Measurements from ENCODE around the gene RAPGEF6. TPM values are rescaled to one million over a fixed set of nuclear protein-coding genes. Genes with fewer than 3 reads are reported as not detected.

Gene RAPGEF6
- total RNA-seq (10 to 100 TPM in 8 of 10 donors, 1 to 10 TPM in 2; 8.5 to 16.3 (median 11.7) TPM), polyA plus RNA-seq (1 to 10 TPM; 1.5 to 4.3 TPM)
- long read RNA-seq, donor 1, full-length matches to known transcripts = 1 of 5 reads
- long read RNA-seq, donor 1, partial matches to known transcripts = 4 of 5 reads
- long read RNA-seq, donor 1, other reads (novel, unspliced or antisense) = 0 of 5 reads
- long read RNA-seq, donor 2, partial matches to known transcripts = 2 of 4 reads
- long read RNA-seq, donor 2, other reads (novel, unspliced or antisense) = 2 of 4 reads
- long read RNA-seq, donor 3, partial matches to known transcripts = 2 of 3 reads
- long read RNA-seq, donor 3, other reads (novel, unspliced or antisense) = 1 of 3 reads

DNA sequence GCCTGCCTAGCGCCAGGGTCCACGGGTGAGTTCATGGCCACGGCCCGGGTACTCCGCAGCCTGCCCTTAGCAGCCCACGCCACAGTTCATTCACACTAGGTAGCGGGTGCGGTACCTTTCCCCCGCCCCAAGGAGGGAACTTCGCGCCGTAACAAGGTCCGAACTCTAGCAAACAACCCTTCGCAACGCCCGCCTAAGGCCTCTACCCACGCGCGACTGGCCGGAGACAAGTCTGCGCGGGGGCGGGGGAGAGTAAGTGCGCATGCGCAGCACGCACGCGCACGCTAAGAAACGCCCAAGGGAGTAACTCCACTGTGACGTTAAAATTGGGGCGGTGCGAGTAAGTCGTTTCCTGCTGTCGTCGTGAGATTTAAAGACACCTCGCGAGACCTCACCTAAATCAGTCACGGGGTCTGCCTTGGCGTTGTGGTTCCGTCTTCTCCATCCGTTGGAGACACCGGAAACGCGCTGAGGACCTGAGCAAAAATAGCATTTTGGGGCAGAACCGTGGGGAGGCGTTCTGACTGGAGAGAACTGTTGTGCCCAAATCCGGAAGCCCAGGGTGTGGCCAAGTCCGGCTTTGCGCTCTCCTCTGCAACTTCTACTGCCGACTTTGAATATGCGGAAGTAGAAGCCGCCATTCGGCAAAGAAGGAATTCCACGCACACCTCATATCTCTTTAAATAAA lies at the start of gene RAPGEF6:
Gene RAPGEF6 (minus strand): TSS at position 234 of the 688 bp plus-strand sequence. CDS start 199 bp downstream, at position 35.
- WGBS, 2 donors = 0% methylated on average over 55 of the region's 55 CpGs
- H3K4me1 ChIP-seq = peaks cover 4 to 54% (median 40%) of the 10 kb centered on the region in 9 donors
- H3K27ac ChIP-seq = peak within 1 kb of the TSS; percentile 94 to 100 (median 98)
- H3K27me3 ChIP-seq = no peaks in the 10 kb centered on the region
- intact Hi-C loops (cut with DNase I) = loop anchor here in 7 of 10 donors (1.0 to 10.0 kb wide), 5 partner anchors 38 to 162 kb away; partner anchors contain the start of gene FNIP1 (in 6 of the 7)
- H3K36me3 ChIP-seq = peaks cover 0 to 6% (median 0%) of the 10 kb centered on the region in 9 donors
- peak in 2 of 9 donors; percentile 2 to 4 for TF ChIP-seq CTCF (IDR thresholded peaks at IDR 0.05)
- ATAC-seq = peak; percentile 96 to 98 (median 98)
- peak; percentile 93 to 99 for DNase-seq
- peak within 1 kb of the TSS; percentile 64 to 91 (median 75) for H3K4me3 ChIP-seq
- no peaks in the 10 kb centered on the region for H3K9me3 ChIP-seq

GRCh38 chr5:131684595-131684994 lies 49.6 kb upstream of the RAPGEF6 start:
- no peak overlapping the region for H3K4me3 ChIP-seq
- no peaks in the 10 kb centered on the region for H3K27me3 ChIP-seq
- no peak for ATAC-seq
- no peak for DNase-seq
- intact Hi-C loops (cut with DNase I) = no loop called here
- TF ChIP-seq CTCF (IDR thresholded peaks at IDR 0.05) = no peak
- H3K27ac ChIP-seq = no peak overlapping the region
- peaks cover 0 to 68% (median 8%) of the 10 kb centered on the region in 9 donors for H3K36me3 ChIP-seq
- no peaks in the 10 kb centered on the region for H3K9me3 ChIP-seq
- H3K4me1 ChIP-seq = peaks cover 0 to 19% (median 8%) of the 10 kb centered on the region in 9 donors

DNA sequence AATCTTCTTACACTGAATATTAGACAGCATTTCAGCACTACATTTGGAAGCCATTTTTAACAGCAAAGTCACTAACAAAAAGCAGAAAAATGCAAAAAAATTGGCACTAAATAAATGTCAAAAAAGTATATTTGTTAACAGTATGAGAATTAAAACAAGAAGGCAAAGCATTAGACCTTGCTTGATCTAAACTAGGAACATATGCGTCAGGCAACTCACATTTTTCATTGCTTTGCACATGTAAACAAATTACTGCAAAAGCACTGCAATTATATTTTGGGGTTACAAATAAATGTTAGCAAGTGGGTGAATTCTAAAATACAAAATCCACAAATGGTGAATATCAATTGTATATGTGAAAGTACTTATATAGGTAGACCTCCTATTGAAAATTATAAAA lies 49.0 kb upstream of the RAPGEF6 start:
- Histone ChIP-seq H3K9me3 (no peaks in the 10 kb centered on the region), H3K27me3 (no peaks in the 10 kb centered on the region), H3K4me1 (peaks cover 0 to 19% (median 8%) of the 10 kb centered on the region in 9 donors), H3K27ac (no peak overlapping the region), H3K4me3 (no peak overlapping the region), H3K36me3 (peaks cover 0 to 68% (median 3%) of the 10 kb centered on the region in 9 donors)
- TF ChIP-seq CTCF (IDR thresholded peaks at IDR 0.05) = no peak
- DNase-seq = no peak
- WGBS, 2 donors = 96 to 99% methylated on average over 1 of the region's 1 CpG
- intact Hi-C loops (cut with DNase I) = no loop called here
- ATAC-seq = no peak

GRCh38 chr5:131682826-131683225 lies 47.8 kb upstream of the RAPGEF6 start:
- no peak for TF ChIP-seq CTCF (IDR thresholded peaks at IDR 0.05)
- H3K9me3 ChIP-seq = no peaks in the 10 kb centered on the region
- DNase-seq (no peak), ATAC-seq (no peak)
- no peaks in the 10 kb centered on the region for H3K27me3 ChIP-seq
- WGBS, 2 donors = 92 to 96% methylated on average over 2 of the region's 2 CpGs
- peaks cover 0 to 69% (median 3%) of the 10 kb centered on the region in 9 donors for H3K36me3 ChIP-seq
- H3K27ac ChIP-seq = peak overlapping the region in 1 of 10 donors; percentile 9
- H3K4me1 ChIP-seq = peaks cover 0 to 19% (median 8%) of the 10 kb centered on the region in 9 donors
- H3K4me3 ChIP-seq = no peak overlapping the region
- intact Hi-C loops (cut with DNase I) = no loop called here

Measured in heart right ventricle (tissue), 16 donors.